Choroid plexus epithelial cell (primary cell): ENCODE results near the gene ATG7.

Experiments used
- DNase-seq: peaks from one replicate; pipeline ENCODE4 v3.0.0-alpha.2; 2010; ENCODE audit warnings: low read depth
- H3K4me3 ChIP-seq: 2 replicates; pipeline ENCODE4 v1.5.1; 2011; ENCODE audit warnings: low read depth, mild to moderate bottlenecking, control low read depth, low read length, moderate library complexity
- CTCF ChIP-seq: conservative IDR thresholded peaks from 2 replicates; pipeline ENCODE4 v1.5.1; 2011; ENCODE audit warnings: low read depth, mild to moderate bottlenecking, control low read depth, inconsistent platforms, low read length, moderate library complexity

Gene ATG7

GRCh38 chr3:11549580-11550140 is 277.5 kb downstream of the ATG7 start:
- DNase-seq = peak; percentile 56
- TF ChIP-seq CTCF = no peak
- no peak overlapping the region for H3K4me3 ChIP-seq

GRCh38 chr3:11551036-11551435 is 278.8 kb downstream of the ATG7 start:
- no peak for TF ChIP-seq CTCF
- DNase-seq = no peak
- H3K4me3 ChIP-seq = no peak overlapping the region

- H3K4me3 ChIP-seq = no peak overlapping the region
- no peak for DNase-seq
- TF ChIP-seq CTCF = no peak
Measured at GRCh38 chr3:11552289-11553264, 280.4 kb downstream of the ATG7 start.

GRCh38 chr3:11553436-11554235 is 281.4 kb downstream of the ATG7 start:
- no peak overlapping the region for H3K4me3 ChIP-seq
- DNase-seq = peak; percentile 89
- no peak for TF ChIP-seq CTCF

DNA sequence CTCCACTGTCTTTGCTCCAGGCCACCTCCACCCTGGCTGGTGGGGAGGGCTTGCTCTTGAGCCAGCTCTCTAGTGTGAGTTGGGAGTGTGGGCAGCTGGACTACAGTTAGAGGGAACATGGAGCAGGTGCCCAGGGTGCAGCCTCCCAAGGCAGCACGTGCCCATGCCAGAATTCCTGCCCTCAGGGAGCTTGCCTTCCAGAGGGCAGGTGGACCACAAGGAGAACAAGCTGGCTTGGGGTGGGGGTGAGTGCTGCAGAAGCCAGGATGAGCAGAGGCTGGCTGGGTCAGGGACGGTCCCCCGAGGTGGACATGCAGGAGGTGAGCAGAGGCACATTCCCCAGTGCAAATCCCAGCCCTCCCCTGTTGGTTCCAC is 282.0 kb downstream of the ATG7 start:
- no peak for DNase-seq
- no peak for TF ChIP-seq CTCF
- H3K4me3 ChIP-seq = no peak overlapping the region

DNA sequence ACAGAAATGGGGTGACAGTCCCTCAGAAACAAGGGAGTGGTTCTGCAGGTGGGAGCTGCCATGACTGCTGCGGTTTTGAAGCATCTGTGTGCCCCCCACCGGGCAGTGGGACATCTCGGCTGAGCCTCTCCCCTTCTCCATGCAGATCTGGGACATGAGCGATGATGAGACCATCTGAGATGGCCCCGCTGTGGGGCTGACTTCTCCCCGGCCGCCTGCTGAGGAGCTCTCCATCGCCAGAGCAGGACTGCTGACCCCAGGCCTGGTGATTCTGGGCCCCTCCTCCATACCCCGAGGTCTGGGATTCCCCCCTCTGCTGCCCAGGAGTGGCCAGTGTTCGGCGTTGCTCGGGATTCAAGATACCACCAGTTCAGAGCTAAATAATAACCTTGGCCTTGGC is 282.5 kb downstream of the ATG7 start:
- TF ChIP-seq CTCF = no peak
- no peak overlapping the region for H3K4me3 ChIP-seq
- no peak for DNase-seq
